ENCODE data around the gene MAN2B2. TPM values are rescaled to one million over a fixed set of nuclear protein-coding genes. Genes with fewer than 3 reads are reported as not detected.

The MAN2B2 gene
- total and polyA plus RNA-seq, 7 donors, result 1.8 to 6.6 (median 3.2) TPM

DNA sequence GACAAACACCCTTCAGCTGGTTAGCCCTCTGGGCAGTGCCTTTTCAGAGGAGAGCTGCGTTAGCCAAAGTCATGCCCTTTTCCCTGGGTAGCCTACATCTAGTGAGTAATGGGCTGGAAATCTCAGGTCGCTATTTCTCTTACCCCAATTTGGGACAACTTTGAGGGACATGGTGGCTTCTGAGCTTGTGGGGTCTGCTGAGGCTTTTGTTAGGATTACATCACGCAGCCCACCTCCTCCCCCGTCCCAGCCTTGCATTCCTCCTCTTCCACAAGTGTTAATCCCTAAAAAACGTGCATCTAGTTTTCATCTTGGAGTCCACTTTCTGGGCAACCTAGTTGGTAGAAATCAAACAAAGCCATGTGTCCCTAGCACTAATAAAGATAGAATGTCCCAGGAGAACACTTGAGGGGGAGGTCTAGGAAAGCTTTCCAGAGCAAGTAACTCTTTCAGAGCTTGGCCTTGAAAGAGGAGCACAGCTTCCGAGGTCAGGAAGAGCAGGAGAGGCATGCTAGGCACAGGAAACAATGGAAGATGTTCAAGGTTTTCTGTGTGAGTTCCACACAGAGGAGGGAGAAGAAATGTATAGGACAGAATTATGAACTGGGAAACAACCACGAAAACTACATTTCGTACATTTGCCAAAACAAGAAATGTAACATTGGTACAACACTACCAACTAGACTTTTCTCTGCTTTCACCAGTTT lies 68.3 kb downstream of the MAN2B2 start:
- no peak for ATAC-seq
- 67 to 72% (median 70%) methylated on average over 8 of the region's 8 CpGs for WGBS, 3 donors
- intact Hi-C loops (cut with DNase I), result no loop called here

GRCh38 chr4:6644792-6645530 lies 70.0 kb downstream of the MAN2B2 start:
- no peak for TF ChIP-seq CTCF (IDR thresholded peaks at IDR 0.05)
- H3K9me3 ChIP-seq, result no peaks in the 10 kb centered on the region
- 66 to 73% (median 66%) methylated on average over 5 of the region's 5 CpGs for WGBS, 3 donors
- H3K4me1 ChIP-seq, result peaks cover 23% of the 10 kb centered on the region
- ATAC-seq, result no peak
- no peak overlapping the region for H3K4me3 ChIP-seq
- intact Hi-C loops (cut with DNase I), result no loop called here
- peak overlapping the region; percentile 13 for H3K27ac ChIP-seq
- no peaks in the 10 kb centered on the region for H3K27me3 ChIP-seq (ENCODE audit: insufficient read depth in 3 of 3, low read length in 2 of 3)
- peaks cover 0 to 21% of the 10 kb centered on the region in 2 donors for H3K36me3 ChIP-seq (ENCODE audit: insufficient read depth in 1 of 2, low read depth in 1 of 2)
- no peak for DNase-seq

More for the DNA sequence above, 68.3 kb downstream of the MAN2B2 start:
- no peak for TF ChIP-seq CTCF (IDR thresholded peaks at IDR 0.05)
- no peak for DNase-seq
- no peaks in the 10 kb centered on the region for H3K27me3 ChIP-seq (ENCODE audit: insufficient read depth in 3 of 3, low read length in 2 of 3)
- H3K36me3 ChIP-seq (ENCODE audit: insufficient read depth in 1 of 2, low read depth in 1 of 2), result peaks cover 0 to 21% of the 10 kb centered on the region in 2 donors
- peaks cover 23% of the 10 kb centered on the region for H3K4me1 ChIP-seq
- no peaks in the 10 kb centered on the region for H3K9me3 ChIP-seq
- H3K4me3 ChIP-seq, result peak overlapping the region; percentile 97
- peak overlapping the region; percentile 90 for H3K27ac ChIP-seq

GRCh38 chr4:6647169-6647568 lies 72.2 kb downstream of the MAN2B2 start:
- Histone ChIP-seq H3K36me3 (ENCODE audit: insufficient read depth in 1 of 2, low read depth in 1 of 2) (peaks cover 0 to 18% of the 10 kb centered on the region in 2 donors), H3K27me3 (ENCODE audit: insufficient read depth in 3 of 3, low read length in 2 of 3) (no peaks in the 10 kb centered on the region), H3K4me3 (no peak overlapping the region), H3K27ac (no peak overlapping the region), H3K9me3 (no peaks in the 10 kb centered on the region), H3K4me1 (peaks cover 18% of the 10 kb centered on the region)
- intact Hi-C loops (cut with DNase I), result no loop called here
- TF ChIP-seq CTCF (IDR thresholded peaks at IDR 0.05), result no peak
- no peak for DNase-seq
- 74 to 87% (median 79%) methylated on average over 5 of the region's 5 CpGs for WGBS, 3 donors
- ATAC-seq, result no peak

- 54 to 68% (median 58%) methylated on average over 6 of the region's 6 CpGs for WGBS, 3 donors
- no peak for TF ChIP-seq CTCF (IDR thresholded peaks at IDR 0.05)
Observed at GRCh38 chr4:6647582-6648230, 72.7 kb downstream of the MAN2B2 start.

More at GRCh38 chr4:6647582-6648230, 72.7 kb downstream of the MAN2B2 start:
- H3K4me1 ChIP-seq, result peaks cover 13% of the 10 kb centered on the region
- H3K27me3 ChIP-seq (ENCODE audit: insufficient read depth in 3 of 3, low read length in 2 of 3), result no peaks in the 10 kb centered on the region
- H3K36me3 ChIP-seq (ENCODE audit: insufficient read depth in 1 of 2, low read depth in 1 of 2), result peaks cover 0 to 12% of the 10 kb centered on the region in 2 donors
- H3K9me3 ChIP-seq, result no peaks in the 10 kb centered on the region
- DNase-seq (no peak), ATAC-seq (no peak)
- no peak overlapping the region for H3K27ac ChIP-seq
- intact Hi-C loops (cut with DNase I), result no loop called here
- H3K4me3 ChIP-seq, result no peak overlapping the region

All from psoas muscle (tissue), 8 donors.